HG03354 (cell line): ENCODE data around the gene TNIP1.

ENCODE experiments used
- ATAC-seq: cut with Tn5 transposase; IDR thresholded peaks from one replicate; pipeline ENCODE4 v1.9.1; 2021; ENCODE audit warnings: mild to moderate bottlenecking; ENCODE audit not compliant: unreplicated experiment, poor library complexity, severe bottlenecking

The TNIP1 gene

GRCh38 chr5:151086192-151086869, 5.5 kb upstream of the TNIP1 start:
- ATAC-seq = no peak

DNA sequence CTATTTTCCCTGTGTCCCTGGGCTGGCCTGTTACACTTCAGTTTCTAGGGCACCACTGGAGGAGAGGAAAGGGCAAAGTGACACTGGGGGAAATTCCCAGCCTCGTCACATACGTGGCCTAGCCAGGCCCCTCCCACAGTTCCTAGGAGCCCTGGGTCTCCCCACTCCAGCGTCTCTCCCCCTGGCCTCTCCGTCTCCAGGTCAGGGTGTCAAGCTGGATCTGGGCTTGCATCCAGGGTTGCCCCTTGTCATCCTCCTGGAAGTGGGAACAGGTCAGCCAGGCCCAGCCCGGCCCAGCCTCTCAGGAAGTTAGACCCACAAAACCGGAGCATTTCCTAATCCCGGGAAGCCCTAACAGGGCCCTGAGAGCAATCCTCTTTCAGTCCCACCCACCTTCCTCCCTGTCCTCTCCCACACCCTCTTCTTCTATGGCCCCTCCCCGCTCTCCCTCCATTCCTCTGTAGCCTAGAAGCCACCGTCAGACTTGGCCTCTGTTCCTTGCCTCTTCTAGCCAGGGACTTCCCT, 4.7 kb upstream of the TNIP1 start:
- ATAC-seq = no peak

DNA sequence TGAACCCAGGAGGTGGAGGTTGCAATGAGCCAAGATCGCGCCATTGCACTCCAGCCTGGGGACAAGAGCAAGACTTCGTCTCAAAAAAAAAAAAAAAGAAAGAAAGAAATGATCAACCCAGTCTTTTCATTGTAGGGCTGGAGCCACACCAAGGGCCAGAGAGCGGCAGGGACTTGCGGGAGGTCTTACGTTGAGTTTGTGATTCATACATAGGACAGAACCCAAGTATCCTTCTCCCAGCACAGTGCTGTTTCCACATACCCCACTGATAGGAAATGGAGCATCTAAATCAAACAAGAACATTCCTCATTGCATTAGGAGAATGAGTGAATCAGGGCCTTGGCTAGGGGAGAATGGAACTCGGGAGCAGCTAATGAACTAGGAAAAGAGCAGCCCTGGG, 3.5 kb upstream of the TNIP1 start:
- ATAC-seq = no peak

- ATAC-seq = no peak
Observed at GRCh38 chr5:151083081-151083676, 2.3 kb upstream of the TNIP1 start.

GRCh38 chr5:151082282-151082902, 1.6 kb upstream of the TNIP1 start:
- ATAC-seq = no peak

GRCh38 chr5:151081431-151082281, 822 bp upstream of the TNIP1 start:
- no peak for ATAC-seq

DNA sequence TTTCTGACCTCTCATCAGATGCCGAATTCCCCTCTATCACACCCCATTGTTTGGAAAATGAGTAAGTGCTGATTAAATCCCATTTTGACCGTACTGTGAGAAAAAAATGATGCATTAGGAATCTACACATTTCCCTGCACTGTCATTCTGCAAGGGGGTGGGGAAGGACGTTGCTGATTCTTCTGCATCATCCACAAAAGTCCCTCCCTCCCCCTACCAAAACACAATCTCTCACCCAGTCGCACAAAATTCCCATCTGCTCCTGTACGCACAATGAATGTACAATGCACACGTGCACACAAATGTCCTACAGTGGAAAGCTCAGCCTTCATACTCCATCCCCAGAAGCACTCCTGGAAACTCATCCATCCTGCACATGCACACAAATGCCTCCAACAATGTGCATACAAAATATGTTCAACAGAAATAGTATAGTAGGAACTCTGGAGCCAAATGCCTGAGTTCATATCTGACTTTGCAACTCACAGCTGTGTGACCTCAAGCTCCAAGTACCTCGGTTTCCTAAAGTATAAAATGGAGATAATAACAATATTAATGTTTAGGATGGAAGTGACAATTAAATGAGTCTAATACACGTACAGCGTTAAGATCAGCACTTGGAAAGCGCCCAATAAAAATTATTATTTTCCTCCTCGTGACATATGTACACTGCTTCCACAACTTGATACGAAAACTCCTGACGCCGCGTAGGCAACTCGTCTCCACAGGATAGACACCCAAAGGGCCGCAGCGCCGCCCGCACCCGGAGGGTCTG, 809 bp downstream of the TNIP1 start:
- no peak for ATAC-seq

GRCh38 chr5:151078490-151079262, 2.2 kb downstream of the TNIP1 start:
- peak; percentile 58 for ATAC-seq

GRCh38 chr5:151077967-151078366, 2.9 kb downstream of the TNIP1 start:
- ATAC-seq = no peak

- ATAC-seq = no peak
Observed at GRCh38 chr5:151077419-151077818, 3.4 kb downstream of the TNIP1 start.

DNA sequence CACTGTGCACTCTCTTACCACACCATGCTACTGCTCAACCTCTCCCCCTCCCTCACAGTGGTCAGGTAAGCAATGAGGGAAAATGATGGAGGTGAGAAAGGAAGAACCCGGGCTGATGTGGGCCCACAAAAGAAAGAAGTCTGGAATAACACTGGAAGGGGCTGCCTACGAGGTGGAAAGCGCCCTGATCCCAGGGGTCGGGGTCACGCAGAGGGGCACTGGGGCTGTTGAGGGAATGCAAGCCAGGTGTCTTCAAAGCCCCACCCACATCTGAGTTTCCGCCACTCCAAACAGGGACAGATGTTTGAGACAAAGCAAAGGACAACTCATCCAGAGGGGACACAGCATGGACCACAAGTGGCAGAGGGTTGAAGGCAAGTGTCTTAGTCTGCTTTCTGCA, 4.2 kb downstream of the TNIP1 start:
- no peak for ATAC-seq

- ATAC-seq = no peak
Observed at GRCh38 chr5:151075698-151076331, 5.0 kb downstream of the TNIP1 start.

DNA sequence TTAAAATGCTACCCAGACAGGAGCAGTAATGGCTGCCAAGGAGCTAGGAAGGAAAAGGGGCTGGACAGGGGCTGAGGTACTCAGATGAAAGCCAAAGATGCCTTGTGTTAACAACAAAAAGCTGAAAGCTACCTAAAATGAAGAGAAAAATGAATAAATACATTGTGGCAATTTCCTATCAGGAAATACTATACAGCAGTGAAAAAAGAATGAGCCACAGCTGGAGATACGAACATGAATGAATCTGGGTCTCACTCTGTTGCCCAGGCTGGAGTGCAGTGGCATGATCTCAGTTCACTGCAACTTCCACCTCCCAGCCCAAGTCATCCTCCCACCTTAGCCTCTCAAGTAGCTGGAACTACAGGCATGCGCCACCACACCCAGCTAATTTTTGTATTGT, 6.3 kb downstream of the TNIP1 start:
- no peak for ATAC-seq

DNA sequence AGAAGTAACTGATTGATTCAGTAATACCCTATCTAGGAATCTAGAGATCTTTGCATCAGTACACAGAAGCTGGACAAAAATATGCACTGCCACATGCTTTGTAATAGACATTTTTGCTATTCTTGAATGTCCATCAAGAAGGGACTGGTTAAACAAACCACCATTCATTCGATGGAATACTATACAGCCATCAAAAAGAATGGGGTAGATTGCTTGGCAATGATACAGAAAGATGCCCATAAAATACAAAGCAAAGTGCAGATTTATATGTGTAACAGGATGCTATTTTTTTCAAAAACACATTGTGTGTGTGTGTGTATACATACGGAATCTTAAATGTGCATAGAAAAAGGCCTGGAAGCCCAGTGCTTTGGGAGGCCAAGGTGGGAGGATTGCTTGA, 7.6 kb downstream of the TNIP1 start:
- ATAC-seq = no peak

DNA sequence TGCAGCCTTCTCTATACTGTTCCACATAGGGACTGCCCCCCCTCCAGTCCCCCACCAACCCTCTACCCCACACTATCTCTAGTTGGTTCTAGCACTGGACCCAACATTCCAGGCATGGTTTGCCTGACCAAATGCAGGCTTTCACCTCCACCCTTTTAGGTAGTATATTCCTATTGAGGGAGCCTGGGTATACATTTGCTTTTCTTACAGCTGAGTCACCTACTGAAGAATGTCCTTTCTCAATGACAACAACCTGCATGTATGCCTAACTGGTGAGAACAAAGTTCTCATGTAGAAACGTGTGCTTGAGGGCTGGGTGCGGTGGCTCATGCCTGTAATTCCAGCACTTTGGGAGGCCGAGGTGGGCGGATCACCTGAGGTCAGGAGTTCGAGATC, 8.2 kb downstream of the TNIP1 start:
- ATAC-seq = no peak

GRCh38 chr5:151071848-151072629, 8.8 kb downstream of the TNIP1 start:
- no peak for ATAC-seq

GRCh38 chr5:151071021-151071420, 9.8 kb downstream of the TNIP1 start:
- ATAC-seq = no peak

DNA sequence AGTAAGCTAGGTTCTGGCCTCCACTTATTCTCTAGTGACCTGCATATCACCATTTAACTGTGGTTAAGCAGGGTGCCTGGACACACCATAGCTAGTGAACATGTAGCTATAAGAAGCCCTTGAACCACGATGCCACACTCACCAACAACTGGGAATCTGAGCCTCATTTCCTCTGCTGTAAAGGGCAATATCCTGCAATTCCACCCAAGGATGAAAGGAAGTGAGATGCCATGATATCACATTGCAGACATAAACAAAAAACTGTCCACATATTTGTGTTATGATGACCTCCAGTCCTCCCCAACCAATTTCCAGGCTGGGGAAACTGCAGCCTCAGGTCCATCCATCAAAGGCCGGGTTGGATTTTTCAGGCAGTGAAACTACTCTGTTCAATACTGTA, 10.4 kb downstream of the TNIP1 start:
- ATAC-seq = no peak
